HG03025 (cell line): ENCODE data around the gene WDSUB1.

Experiments used
- ATAC-seq: cut with Tn5 transposase; IDR thresholded peaks from one replicate; pipeline ENCODE4 v1.9.1; 2021; ENCODE audit warnings: mild to moderate bottlenecking, moderate library complexity; ENCODE audit not compliant: unreplicated experiment, low FRiP score

Gene WDSUB1

GRCh38 chr2:159226059-159226461, 60.4 kb downstream of the WDSUB1 start:
- ATAC-seq = no peak

GRCh38 chr2:159225025-159226016, 61.2 kb downstream of the WDSUB1 start:
- no peak for ATAC-seq

DNA sequence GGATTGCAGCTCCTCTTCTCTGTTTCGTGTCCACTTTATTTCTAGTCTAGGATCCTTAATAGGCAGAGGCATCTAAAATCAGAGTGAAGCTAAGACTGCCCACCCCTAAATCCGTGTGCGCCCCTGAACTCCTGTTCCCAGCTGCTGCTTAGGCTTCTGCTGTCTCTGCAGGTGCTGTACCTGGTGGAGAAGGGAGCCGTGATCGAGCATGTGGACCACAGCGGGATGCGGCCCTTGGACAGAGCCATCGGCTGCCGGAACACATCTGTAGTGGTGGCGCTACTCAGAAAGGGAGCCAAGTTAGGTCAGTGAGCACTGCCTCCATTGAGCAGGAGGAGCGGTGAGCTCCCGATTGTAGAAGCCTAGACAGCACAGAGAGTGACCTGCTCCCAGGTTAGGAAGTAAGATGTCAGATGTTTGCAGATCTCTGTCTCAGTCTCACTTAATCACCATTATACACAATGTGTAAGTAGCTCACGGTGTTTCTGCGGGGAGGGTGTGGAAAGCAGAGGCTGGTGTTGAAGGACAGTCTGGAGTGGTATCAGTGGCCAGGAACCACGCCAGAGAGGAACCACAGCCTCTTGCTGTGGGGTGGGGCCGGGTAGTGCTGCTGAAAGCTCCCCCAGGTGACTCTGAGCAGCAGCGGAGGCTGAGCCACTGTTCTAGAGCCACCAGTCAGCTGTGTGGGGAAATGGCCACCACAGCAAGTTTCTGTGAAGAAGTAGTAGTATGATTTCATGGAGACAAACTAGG, 62.3 kb downstream of the WDSUB1 start:
- no peak for ATAC-seq

- ATAC-seq = no peak
Measured at GRCh38 chr2:159219394-159219998, 67.0 kb downstream of the WDSUB1 start.

DNA sequence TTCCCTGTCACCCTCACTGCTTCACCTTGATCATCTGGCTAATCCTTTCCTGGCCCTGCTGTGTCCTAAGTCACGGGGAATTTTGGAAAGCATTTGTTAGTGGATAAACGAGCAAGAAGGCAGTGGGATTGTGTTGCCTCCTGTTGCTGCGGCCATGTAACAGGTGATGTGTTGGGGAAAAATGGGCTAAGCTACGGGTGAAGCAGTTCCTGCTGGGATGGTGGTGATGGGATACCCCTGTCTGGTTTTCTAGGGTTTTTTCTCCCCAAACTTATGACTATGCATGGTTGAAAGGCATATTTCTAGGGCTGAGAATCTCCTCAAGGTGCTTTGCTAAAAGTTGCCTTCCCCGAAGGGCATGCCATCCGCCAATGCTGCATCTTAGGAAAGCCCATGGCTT, 68.1 kb downstream of the WDSUB1 start:
- no peak for ATAC-seq

- no peak for ATAC-seq
Measured at GRCh38 chr2:159217676-159218075, 68.8 kb downstream of the WDSUB1 start.

- ATAC-seq = no peak
Measured at GRCh38 chr2:159215116-159215515, 71.4 kb downstream of the WDSUB1 start.

- no peak for ATAC-seq
Measured at GRCh38 chr2:159214325-159214865, 72.1 kb downstream of the WDSUB1 start.

DNA sequence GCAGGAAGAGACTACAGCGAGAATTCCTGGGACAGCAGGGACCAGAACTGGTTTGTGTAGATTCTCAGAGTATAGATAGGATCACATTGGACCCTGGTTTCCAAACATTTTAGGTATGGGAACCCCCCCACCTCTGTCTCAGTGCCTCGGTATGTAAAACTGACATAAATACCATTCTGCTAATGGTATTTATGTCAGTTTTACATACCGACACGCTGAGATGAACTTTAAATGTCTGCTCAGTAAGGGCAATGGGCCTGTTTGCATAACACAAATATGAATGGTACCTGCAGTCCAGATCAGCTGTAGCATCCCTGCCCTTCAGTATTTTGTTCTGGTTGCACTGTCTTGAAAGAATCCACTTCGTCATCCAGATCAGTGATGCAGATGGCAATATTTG, 73.2 kb downstream of the WDSUB1 start:
- no peak for ATAC-seq

- ATAC-seq = no peak
Measured at GRCh38 chr2:159211447-159212396, 74.8 kb downstream of the WDSUB1 start.

DNA sequence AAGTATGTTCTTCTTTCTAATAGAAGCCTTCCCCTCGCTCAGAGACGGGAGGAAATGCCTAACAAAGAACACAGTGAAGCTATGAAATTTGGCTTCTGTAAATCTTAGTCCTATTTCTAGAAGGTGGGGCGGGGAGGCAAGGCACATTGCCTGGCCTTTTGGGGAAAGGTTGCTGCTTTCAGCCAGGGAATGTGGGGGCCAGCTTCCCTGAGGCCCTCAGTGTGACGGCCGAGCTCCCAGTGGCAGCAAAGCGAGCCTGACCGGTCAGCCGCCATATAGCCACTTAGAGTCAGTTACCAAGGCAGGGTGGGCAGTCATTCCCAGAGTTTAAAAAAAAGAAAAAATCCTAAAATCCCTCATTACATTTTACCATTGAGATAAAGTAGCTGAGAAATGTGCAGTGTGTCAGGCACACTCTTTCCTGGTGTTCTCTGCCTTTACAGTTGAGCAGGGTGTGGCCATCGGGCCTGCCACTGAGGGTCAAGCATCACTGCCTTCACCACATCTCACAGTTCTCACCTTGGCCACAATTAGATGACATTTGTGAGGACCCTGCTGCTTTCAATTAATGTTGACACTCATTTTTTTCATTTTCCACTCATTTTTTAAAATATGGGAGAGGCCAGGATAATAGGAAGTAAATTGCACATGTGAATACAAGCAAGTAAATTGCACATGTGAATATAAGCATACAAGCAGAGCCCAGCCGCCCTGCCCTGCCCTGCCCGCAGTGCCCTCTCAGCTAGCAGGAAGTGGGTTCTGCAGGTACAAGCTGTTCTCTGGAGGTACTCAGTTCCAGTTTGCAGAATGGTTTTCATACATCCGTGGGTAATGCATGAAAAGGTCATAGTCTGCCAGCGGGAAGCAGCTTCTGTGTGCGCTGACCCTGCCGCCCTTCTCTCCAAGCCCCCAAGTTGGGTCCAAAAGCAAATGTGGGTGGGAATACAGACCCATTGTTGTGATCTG, 76.9 kb downstream of the WDSUB1 start:
- ATAC-seq = no peak

DNA sequence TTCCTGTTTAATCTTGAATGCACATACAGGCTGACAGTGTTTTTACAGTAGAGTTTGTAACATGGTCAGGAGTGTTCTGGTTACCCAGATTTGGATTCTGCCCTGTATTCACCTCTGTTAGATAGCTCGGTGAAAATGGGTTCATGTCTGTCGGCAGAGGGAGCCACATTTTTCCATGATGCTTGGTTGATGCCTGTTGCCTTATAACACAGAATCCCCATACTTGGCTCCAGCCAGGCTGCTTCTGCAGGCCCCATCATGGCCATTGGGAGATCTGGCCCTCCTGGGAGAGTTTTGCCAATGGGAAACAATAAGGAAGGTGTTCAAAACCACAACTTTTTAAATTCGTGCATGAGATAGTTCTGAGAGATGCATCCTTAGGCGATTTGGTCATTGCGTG, 78.1 kb downstream of the WDSUB1 start:
- ATAC-seq = no peak

- no peak for ATAC-seq
Measured at GRCh38 chr2:159206736-159207380, 79.6 kb downstream of the WDSUB1 start.

- no peak for ATAC-seq
Measured at GRCh38 chr2:159204381-159205144, 81.9 kb downstream of the WDSUB1 start.

DNA sequence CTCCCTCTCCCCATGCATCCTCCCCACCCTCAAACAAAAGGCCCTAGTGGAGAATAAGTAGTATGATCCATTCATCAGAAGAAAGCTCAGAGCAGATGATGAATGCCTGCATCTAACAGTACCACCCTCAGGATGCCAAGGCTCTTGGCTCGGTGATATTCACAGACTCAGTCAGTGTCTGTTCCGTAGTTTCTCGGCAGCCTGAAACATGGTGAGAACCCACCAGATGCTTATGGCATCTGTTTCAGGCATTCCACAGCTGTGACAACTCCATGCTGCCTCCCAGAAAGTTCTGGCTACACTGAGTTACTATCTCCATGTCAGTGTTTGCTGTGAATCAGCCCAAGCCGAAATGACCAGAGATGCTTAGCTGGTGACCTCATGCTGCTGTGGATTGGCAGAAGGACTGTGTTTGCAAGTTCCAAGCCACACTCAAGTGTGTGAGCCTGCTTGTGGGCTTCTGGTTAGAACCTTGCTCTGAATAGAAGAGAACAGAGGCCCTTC, 83.9 kb downstream of the WDSUB1 start:
- no peak for ATAC-seq

GRCh38 chr2:159201360-159202063, 85.0 kb downstream of the WDSUB1 start:
- peak; percentile 96 for ATAC-seq

DNA sequence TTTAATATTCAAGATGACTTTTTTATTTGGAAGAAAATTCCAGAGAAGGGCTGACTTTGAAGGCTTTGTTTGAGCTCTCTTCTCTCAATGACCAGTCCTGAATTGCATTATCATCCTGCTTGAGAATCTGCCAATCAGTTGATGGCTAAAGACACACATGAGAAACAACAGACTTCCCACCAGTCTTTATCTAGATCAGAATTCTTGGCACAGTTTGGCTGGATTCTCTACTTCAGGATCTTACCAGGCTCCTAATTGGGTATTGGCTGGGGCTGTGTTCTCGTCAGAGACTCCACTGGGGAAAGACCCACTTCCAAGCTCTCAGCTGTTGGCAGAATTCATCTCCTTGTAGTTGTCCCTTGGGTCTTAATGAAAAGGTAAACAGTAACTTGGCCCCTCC, 86.0 kb downstream of the WDSUB1 start:
- no peak for ATAC-seq
